ENCODE measurements around the gene BRD7. TPM values are rescaled to one million over a fixed set of nuclear protein-coding genes. Genes with fewer than 3 reads are reported as not detected.

The BRD7 gene
- total RNA-seq, 2 donors from 2014 or later, result 64.1 to 91.4 TPM

DNA sequence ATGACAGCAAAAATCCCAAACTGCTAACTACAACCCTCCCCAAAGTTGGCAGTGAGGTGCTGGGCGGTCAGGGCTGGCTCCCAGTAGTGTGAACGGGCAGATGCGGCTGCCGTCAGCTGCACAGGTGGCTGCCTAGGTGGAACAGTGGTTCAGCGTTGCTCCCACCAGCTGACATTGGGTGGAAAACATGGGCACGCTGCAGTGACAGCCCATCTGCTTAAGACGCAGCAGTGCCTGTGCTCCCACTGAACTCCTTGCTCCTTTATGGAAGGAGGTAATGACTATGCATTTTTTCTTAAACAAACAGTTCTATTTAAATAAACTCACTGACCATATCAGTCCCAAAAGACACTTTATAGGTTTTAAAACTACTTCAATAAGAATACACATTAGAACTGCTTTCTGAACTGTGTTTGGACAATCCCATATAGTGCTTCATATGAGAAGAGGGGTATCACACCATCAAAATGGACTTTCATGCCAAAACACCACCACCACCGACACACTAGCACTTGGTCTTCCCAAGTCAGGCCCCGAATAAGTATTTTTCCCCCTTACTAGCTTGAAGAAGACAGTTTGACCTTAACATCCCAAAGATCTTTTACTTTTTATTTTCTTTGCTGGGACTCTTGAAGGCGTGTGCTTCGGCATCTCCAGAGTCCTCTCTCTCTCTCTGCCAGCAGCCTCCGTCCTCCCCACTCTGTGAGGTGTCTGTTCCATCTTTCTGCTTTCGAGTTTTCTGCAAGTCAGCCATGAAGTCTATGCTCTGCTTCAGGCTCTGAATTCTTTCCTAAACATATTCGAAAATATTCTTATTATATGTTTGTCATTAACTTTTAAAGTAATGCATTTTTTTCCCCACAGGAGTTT, 34.4 kb downstream of the BRD7 start:
- H3K9me3 Mint-ChIP-seq, result no peaks in the 10 kb centered on the region
- DNase-seq (ENCODE audit: low spot score) (no peak), ATAC-seq (no peak)
- H3K4me3 Mint-ChIP-seq, result peak overlapping the region; percentile 69
- peak overlapping the region; percentile 87 for H3K27ac Mint-ChIP-seq
- H3K4me1 Mint-ChIP-seq (ENCODE audit: low read depth in 2 of 2), result peaks cover 43 to 66% of the 10 kb centered on the region in 2 donors
- peaks cover 29% of the 10 kb centered on the region for H3K36me3 Mint-ChIP-seq
- no peaks in the 10 kb centered on the region for H3K27me3 Mint-ChIP-seq

DNA sequence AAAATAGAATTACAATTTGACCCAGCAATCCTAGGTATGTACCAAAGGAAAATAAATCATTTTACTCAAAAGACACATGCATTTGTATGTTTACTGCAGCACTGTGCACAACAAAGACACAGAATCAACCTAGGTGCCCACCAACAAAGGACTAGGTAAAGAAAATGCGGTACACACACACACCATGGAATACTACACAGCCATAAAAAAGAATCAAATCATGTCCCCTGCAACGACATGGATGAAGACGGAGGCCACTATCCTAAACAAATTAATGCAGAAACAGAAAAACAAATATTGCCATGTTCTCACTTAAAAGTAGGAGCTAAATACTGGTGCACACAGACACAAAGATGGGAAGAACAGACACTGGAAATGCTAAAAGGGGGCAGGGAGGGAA, 36.2 kb downstream of the BRD7 start:
- Mint-ChIP-seq H3K36me3 (peaks cover 32% of the 10 kb centered on the region), H3K4me1 (ENCODE audit: low read depth in 2 of 2) (peaks cover 36 to 62% of the 10 kb centered on the region in 2 donors), H3K4me3 (no peak overlapping the region), H3K27ac (peak overlapping the region in 1 of 2 donors; percentile 87), H3K27me3 (no peaks in the 10 kb centered on the region), H3K9me3 (no peaks in the 10 kb centered on the region)
- DNase-seq (ENCODE audit: low spot score), result no peak
- ATAC-seq, result no peak

DNA sequence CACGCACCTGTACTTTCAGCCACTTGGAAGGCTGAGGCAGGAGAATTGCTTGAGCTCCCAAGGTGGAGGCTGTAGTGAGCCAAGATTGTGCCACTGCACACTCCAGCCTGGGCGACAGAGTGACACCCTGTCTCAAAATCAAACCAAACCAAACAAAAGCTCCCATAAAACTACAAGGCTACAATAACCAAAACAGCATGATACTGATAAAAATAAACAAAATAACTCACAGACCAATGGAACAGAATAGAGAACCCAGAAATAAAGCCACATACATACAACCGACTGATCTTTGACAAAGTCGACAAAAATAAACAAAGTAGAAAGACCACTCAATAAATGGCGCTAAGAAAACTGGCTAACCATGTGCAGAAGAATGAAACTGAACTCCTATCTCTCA, 37.2 kb downstream of the BRD7 start:
- Mint-ChIP-seq H3K4me3 (no peak overlapping the region), H3K27ac (peak overlapping the region; percentile 9 to 87)

GRCh38 chr16:50329446-50330189, 39.2 kb downstream of the BRD7 start:
- Mint-ChIP-seq H3K4me1 (ENCODE audit: low read depth in 2 of 2) (peaks cover 39 to 53% of the 10 kb centered on the region in 2 donors), H3K4me3 (peak overlapping the region; percentile 47), H3K27ac (peak overlapping the region; percentile 72 to 88), H3K9me3 (no peaks in the 10 kb centered on the region), H3K36me3 (peaks cover 31% of the 10 kb centered on the region), H3K27me3 (no peaks in the 10 kb centered on the region)
- peak in 1 of 2 donors; percentile 61 for ATAC-seq
- DNase-seq (ENCODE audit: low spot score), result no peak

More for the DNA sequence above, 37.2 kb downstream of the BRD7 start:
- ATAC-seq (no peak), DNase-seq (ENCODE audit: low spot score) (no peak)
- H3K36me3 Mint-ChIP-seq, result peaks cover 29% of the 10 kb centered on the region
- H3K9me3 Mint-ChIP-seq, result no peaks in the 10 kb centered on the region
- H3K4me1 Mint-ChIP-seq (ENCODE audit: low read depth in 2 of 2), result peaks cover 45 to 68% of the 10 kb centered on the region in 2 donors
- H3K27me3 Mint-ChIP-seq, result no peaks in the 10 kb centered on the region

- Mint-ChIP-seq H3K36me3 (peaks cover 36% of the 10 kb centered on the region), H3K4me1 (ENCODE audit: low read depth in 2 of 2) (peaks cover 45 to 54% of the 10 kb centered on the region in 2 donors), H3K27me3 (no peaks in the 10 kb centered on the region), H3K27ac (peak overlapping the region; percentile 72 to 88), H3K9me3 (no peaks in the 10 kb centered on the region), H3K4me3 (peak overlapping the region; percentile 78)
- peak; percentile 91 to 96 for ATAC-seq
- DNase-seq (ENCODE audit: low spot score), result no peak
These were observed 41.8 kb downstream of the BRD7 start for GRCh38 chr16:50326835-50327465.

DNA sequence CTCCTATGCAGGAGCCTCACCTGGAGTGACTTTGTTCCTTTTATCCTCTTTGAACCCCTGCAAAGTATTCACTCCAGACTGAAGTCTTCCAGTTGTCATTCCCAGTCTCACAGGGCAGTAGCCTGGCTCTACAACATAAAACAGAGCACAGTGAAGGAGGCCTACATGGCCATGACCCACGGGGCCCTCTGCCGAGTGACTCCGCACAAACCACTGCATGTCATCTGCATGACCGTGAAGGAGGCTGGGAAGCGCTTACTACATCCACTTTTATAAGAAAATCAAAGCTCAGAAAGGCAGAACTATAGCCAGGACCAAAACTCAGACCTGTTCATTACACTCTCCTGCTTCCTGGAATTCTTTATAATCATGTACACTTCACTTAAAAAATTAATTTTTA, 42.5 kb downstream of the BRD7 start:
- H3K4me1 Mint-ChIP-seq (ENCODE audit: low read depth in 2 of 2), result peaks cover 45 to 50% of the 10 kb centered on the region in 2 donors
- DNase-seq (ENCODE audit: low spot score) (no peak), ATAC-seq (no peak)
- H3K27me3 Mint-ChIP-seq, result no peaks in the 10 kb centered on the region
- peak overlapping the region; percentile 72 to 88 for H3K27ac Mint-ChIP-seq
- H3K9me3 Mint-ChIP-seq, result no peaks in the 10 kb centered on the region
- no peak overlapping the region for H3K4me3 Mint-ChIP-seq
- peaks cover 34% of the 10 kb centered on the region for H3K36me3 Mint-ChIP-seq

DNA sequence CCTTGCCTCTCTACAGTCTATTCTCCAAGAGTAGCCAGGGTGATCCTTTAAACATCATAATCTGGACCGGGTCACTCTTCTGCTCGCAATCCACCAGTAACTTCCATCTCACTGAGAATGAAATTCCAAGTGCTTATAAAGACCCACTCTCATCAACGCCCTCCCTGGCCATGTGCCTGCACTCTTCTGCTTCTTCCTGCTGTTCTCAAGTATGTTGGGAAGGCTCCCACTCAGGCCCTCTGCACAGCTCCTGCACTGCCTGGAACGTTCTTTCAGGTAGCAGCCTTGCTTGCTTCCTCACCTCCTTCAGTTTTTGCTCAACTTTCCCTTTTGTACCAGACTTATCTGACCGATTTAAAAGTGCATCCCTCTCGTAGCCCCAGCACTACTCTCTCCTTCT, 44.4 kb downstream of the BRD7 start:
- Mint-ChIP-seq H3K36me3 (peaks cover 28% of the 10 kb centered on the region), H3K9me3 (no peaks in the 10 kb centered on the region), H3K27ac (peak overlapping the region; percentile 72 to 88), H3K27me3 (no peaks in the 10 kb centered on the region), H3K4me3 (peak overlapping the region; percentile 3), H3K4me1 (ENCODE audit: low read depth in 2 of 2) (peaks cover 34 to 36% of the 10 kb centered on the region in 2 donors)
- DNase-seq (ENCODE audit: low spot score), result no peak
- no peak for ATAC-seq

- H3K9me3 Mint-ChIP-seq, result no peaks in the 10 kb centered on the region
- peak overlapping the region; percentile 3 for H3K4me3 Mint-ChIP-seq
- H3K4me1 Mint-ChIP-seq (ENCODE audit: low read depth in 2 of 2), result peaks cover 30 to 33% of the 10 kb centered on the region in 2 donors
- H3K27ac Mint-ChIP-seq, result peak overlapping the region; percentile 72 to 88
- no peaks in the 10 kb centered on the region for H3K27me3 Mint-ChIP-seq
- DNase-seq (ENCODE audit: low spot score) (no peak), ATAC-seq (no peak)
- H3K36me3 Mint-ChIP-seq, result peaks cover 25% of the 10 kb centered on the region
These were observed 45.3 kb downstream of the BRD7 start for GRCh38 chr16:50323335-50324011.

GRCh38 chr16:50322333-50322732, 46.5 kb downstream of the BRD7 start:
- H3K4me1 Mint-ChIP-seq (ENCODE audit: low read depth in 2 of 2), result peaks cover 22 to 24% of the 10 kb centered on the region in 2 donors
- H3K27me3 Mint-ChIP-seq, result no peaks in the 10 kb centered on the region
- no peak overlapping the region for H3K4me3 Mint-ChIP-seq
- H3K27ac Mint-ChIP-seq, result peak overlapping the region; percentile 2 to 79
- no peak for ATAC-seq
- DNase-seq (ENCODE audit: low spot score), result no peak
- H3K36me3 Mint-ChIP-seq, result peaks cover 22% of the 10 kb centered on the region
- H3K9me3 Mint-ChIP-seq, result no peaks in the 10 kb centered on the region

- DNase-seq (ENCODE audit: low spot score) (no peak), ATAC-seq (no peak)
- H3K36me3 Mint-ChIP-seq, result peaks cover 27% of the 10 kb centered on the region
- no peak overlapping the region for H3K4me3 Mint-ChIP-seq
- no peaks in the 10 kb centered on the region for H3K9me3 Mint-ChIP-seq
- no peaks in the 10 kb centered on the region for H3K27me3 Mint-ChIP-seq
- peak overlapping the region in 1 of 2 donors; percentile 33 for H3K27ac Mint-ChIP-seq
- peaks cover 15 to 16% of the 10 kb centered on the region in 2 donors for H3K4me1 Mint-ChIP-seq (ENCODE audit: low read depth in 2 of 2)
These were observed 48.5 kb downstream of the BRD7 start for GRCh38 chr16:50320310-50320709.

DNA sequence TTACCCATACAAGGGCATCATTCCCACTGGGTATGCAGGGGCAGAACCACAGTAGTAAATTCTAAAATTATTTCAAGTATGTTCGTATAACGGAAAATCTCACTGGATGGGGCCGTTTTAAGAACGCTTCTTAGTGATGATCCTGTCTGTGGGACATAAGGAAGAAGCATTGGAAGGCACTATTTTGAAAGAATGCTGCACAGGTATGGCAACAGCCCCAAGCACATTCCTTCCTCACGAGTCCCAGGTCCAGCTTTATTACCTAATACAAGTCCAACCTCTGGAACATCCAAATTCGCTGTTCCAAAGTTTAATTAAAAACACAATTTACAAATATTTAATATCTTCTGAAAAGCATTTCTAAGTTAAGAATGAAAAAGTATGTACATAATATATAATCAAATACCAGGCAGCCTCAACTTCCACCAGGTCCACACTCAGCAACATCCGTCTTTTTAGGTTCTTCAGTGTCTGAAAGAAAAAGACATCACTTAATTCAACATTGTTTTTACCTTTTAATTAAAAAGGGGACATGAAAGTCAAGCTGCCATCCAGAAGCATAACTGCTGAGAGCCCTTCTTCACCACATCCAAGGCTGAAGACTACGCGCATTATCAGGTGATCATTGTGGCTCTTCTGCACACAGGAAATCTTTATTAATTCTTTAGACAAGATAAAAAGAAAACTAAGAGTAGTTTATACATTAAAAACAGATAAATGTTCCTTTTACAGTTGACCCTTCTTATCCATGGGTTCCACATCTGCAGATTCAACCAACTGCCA, 49.8 kb downstream of the BRD7 start:
- no peak overlapping the region for H3K4me3 Mint-ChIP-seq
- no peak for ATAC-seq
- no peaks in the 10 kb centered on the region for H3K9me3 Mint-ChIP-seq
- H3K4me1 Mint-ChIP-seq (ENCODE audit: low read depth in 2 of 2), result peaks cover 8 to 11% of the 10 kb centered on the region in 2 donors
- H3K27me3 Mint-ChIP-seq, result no peaks in the 10 kb centered on the region
- H3K36me3 Mint-ChIP-seq, result peaks cover 19% of the 10 kb centered on the region
- DNase-seq (ENCODE audit: low spot score), result no peak
- peak overlapping the region; percentile 43 to 69 for H3K27ac Mint-ChIP-seq

- no peak for ATAC-seq
- peak overlapping the region; percentile 33 to 43 for H3K27ac Mint-ChIP-seq
- no peak for DNase-seq (ENCODE audit: low spot score)
- peaks cover 11% of the 10 kb centered on the region for H3K36me3 Mint-ChIP-seq
- H3K4me1 Mint-ChIP-seq (ENCODE audit: low read depth in 2 of 2), result peaks cover 15 to 17% of the 10 kb centered on the region in 2 donors
- H3K27me3 Mint-ChIP-seq, result no peaks in the 10 kb centered on the region
- H3K9me3 Mint-ChIP-seq, result no peaks in the 10 kb centered on the region
- H3K4me3 Mint-ChIP-seq, result no peak overlapping the region
These were observed 51.7 kb downstream of the BRD7 start for GRCh38 chr16:50316848-50317630.

All from natural killer cell treated with Interleukin-12 subunit alpha and Interleukin-12 subunit beta and Interleukin-15 and Interleukin-18, amount 100 ng/mL, for 72 hours (primary cell).